Activated CD4-positive, alpha-beta T cell treated with anti-CD3 and anti-CD28 coated beads for 48 hours (primary cell): ENCODE results near the gene RNF44.

ENCODE experiments used
- DNase-seq: peaks from one replicate; pipeline ENCODE4 v3.0.0-alpha.2; 2020

Gene RNF44

DNA sequence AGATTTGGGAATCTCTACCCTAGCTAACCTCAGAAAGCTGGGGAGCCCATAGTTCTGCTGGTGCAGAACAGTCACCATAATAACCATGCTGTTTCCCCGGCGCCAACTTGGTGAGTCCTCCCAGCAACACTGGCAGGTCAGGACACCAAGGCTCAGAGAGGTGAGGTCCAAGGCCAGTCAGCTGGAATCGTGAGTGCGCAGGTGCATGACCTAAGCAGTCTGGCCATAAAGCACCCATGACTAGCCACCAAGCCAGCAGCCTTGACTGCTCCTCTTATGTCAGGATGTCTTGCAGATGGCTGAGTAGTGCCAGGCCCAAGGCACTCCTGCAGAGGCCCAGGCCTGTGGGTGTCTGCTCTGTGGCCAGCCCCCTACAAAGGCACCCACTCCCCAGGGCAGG lies 2.6 kb downstream of the RNF44 start:
- no peak for DNase-seq

DNA sequence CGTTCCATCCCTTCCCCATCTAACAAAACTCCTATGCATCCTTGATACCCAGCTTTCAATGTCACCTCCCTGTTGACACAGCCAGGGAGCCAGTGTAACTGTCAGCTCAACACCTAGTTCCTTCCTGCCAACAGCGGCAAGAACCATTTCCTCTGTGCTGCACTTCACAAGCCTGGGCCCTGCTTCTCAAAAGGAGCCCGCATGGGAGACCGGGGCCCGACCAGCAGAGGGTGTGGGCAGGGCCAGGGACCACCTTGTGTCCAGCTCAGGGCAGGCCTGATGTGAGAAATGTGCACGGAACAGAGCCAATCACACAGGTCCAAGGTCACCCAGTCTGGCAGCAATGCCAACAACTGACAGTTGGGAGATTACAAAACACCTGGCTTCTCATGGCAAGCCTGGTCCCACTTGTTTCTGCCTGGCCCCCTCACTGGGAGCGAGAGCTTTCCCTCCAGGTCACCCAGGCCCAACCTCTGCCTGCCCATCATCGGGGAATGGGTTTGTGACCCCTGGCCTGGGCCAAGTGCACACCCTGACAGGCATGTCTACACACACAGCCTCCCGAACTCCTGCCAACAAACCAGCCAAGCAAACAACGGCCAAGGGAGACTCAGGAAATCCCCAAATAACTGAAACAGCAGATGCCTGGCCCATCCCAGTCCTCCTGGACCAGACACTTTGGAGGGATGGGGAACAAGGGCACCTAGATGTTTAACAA lies 3.1 kb downstream of the RNF44 start:
- peak; percentile 52 for DNase-seq

DNA sequence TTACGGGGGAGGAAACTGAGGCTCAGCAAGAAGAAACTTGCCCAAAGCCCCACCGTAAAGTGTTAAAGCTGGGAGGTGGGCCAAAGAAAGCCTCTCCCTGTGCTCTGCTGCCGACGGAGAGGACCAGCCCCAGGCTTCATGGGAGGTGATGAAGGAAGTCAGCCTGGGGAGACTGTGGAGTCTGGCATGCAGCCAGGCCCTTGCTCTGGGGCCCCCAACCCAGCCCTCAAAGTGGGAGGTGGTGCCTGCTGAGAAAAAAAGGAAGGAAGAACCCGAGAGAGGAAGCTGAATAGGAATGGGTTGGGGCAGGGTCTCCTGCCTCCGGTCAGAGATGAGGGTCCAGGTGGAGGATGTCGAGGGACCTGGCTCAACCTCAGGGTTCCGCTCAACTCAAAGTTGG lies 3.8 kb downstream of the RNF44 start:
- DNase-seq, result no peak

DNA sequence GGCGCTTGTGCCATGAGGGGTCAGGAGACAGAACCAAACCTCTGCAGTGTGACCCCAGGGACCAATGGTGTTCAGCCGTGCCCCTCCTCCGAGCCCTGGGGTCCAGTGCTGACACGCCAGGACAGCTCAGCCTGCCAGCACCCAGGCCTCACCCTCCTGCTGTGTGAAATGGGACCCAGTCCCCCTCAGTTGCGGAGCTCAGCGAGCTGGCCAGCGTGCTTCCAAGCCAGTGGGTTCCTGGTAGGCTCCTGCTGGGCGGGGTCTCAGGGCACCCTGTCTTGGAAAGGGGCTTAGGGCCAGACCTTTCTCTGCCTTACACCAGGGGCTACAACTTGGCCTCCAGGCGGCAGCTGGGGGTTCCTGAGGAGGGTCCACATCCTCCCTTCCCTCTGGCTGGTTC lies 4.4 kb downstream of the RNF44 start:
- no peak for DNase-seq

DNA sequence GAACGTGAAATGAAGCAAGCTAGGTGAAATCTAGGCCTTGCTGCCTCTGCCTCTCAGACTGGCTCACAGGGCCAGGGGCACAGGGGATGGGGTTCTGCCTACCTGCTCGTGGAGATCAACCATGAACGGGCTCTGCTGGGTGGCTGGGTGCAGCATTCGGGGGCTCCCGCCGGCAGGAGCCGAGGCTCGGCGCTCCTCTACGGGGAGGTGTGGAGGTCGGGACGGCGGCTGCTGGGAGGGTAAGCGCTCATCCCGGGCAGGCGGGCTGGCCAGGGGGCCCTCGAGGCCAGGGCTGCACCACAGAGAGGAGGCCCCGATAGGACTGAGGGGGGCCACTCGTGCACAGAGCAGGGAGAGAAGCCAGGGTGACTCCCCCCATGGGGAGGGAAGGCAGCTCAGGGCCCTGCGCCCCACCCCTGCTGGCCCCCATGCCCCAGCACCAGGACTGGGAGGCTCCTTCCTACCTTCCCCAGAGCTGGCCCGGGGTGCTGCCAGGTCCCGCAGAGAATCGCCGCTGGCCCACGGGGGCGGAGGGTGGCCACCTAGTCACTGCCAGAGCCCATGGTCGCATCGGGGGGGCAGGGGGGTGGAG lies 5.2 kb downstream of the RNF44 start:
- no peak for DNase-seq

GRCh38 chr5:176530983-176531901 lies 6.0 kb downstream of the RNF44 start:
- peak; percentile 48 for DNase-seq

GRCh38 chr5:176530393-176530982 lies 6.7 kb downstream of the RNF44 start:
- DNase-seq, result no peak

GRCh38 chr5:176529741-176530141 lies 7.5 kb downstream of the RNF44 start:
- DNase-seq, result peak; percentile 51

GRCh38 chr5:176529116-176529740 lies 8.0 kb downstream of the RNF44 start:
- no peak for DNase-seq

- DNase-seq, result no peak
These were observed 8.5 kb downstream of the RNF44 start for GRCh38 chr5:176528761-176529115.

DNA sequence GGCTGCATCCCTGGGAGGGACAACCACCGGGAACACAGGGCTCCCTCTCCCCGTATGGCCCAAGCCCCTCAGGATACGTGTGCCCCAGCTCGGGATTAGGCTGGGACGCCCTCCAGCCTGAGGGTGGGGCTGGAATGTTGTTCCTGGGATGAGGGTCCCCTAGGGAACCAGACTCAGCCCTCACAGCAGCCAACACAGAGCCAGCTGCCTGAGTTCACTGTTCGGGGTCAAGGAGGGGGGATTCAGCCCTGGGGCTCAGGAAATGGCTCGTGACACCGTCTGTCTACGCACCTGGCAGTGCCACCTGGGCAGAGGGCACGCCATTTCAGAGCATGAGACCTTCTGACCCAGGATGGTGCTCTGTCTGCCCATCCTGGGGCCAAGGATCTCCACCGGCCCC lies 8.9 kb downstream of the RNF44 start:
- DNase-seq, result no peak

DNA sequence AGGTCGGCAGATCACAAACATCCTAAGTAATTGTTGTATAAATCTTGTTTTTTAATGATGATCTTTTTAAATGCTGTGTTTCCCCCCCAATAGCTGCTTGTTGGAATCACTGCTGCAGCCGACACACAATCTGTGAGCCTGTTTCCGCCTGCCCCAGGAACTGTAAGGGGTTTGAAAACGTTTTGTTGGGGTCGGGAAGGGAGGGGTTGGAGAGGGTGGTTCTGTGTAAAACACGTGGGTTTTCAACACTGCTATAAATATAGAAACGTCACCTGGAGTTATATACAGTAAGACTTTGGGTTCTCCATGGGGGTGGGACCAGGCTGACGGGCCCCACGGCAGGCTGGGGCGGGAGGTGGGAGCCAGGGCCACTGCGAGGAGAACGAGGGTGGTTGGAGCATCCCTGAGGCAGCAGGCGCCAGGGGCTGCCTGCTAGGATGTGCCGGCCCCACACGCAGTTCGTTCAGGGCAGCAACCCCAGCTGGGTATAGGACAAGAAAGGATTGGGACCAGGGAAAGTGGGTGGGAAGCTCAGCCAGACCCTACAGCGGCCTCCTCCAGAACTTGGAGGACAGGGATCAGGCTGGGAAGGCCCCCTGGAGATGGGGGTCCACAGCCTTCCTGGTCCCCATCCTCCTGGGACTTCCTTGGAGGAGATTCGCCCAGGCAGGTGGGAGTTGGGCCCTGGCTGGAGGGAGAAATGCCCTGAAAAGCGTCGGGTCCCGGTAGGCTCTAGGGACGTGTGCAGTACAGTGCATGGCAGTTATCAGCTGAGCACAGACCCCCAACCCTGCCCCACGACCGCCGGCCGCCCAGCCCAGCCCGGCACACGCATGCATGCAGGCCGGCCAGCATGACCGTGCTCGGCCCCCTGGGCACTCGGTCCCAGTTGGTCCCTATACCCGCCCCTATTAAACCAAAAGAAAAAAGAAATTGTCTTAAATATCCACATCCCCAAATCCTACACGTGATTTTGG lies 9.7 kb downstream of the RNF44 start:
- no peak for DNase-seq

- DNase-seq, result no peak
These were observed 10.7 kb downstream of the RNF44 start for GRCh38 chr5:176526462-176526861.

DNA sequence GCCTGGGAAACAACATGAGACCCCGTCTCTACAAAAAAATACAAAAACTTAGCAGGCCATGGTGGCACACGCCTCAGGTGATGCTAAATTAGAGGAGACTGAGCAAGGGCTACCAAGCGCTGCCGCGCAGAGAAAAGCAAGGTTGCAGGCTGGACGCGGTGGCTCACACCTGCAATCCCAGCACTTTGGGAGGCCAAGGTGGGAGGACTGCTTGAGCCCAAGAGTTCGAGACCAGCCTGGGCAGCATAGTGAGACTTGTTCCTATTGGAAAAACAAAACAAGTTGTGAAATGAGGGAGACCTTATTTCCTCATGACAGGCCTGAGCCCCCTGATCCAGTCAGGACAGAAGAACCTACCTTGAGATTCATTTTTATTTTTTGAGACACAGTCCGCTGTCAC lies 11.5 kb downstream of the RNF44 start:
- no peak for DNase-seq

DNA sequence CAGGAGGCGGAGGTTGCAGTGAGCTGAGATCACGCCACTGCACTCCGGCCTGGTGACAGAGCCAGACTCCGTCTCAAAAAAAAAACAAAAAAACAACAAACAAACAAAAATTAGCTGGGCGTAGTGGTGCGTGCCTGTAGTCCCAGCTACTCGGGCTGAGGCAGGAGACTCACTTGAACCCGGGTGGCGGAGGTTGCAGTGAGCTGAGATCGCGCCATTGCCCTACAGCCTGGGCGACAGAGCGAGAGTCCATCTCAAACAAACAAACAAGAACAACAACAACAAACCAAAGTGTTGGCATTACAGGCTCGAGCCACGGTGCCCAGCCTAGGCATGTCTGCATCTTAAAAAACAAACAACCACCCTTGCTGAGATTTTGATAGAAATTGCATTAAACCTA lies 12.2 kb downstream of the RNF44 start:
- no peak for DNase-seq

DNA sequence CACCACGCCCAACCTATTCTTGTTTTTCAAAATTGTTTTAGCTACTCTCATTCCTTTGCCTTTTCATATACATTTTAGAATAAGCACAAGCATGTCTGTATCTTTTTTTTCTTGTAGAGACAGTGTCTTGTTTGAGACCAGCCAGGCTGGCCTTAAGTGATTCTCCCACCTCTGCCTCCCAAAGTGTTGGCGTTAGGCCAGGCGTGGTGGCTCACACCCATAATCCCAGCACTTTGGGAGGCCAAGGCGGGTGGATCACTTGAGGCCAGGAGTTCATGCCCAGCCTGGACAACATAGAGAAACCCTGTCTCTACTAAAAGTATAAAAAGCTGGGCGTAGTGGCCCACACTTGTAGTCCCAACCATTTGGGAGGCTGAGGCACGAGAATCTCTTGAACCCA lies 13.1 kb downstream of the RNF44 start:
- DNase-seq, result no peak

DNA sequence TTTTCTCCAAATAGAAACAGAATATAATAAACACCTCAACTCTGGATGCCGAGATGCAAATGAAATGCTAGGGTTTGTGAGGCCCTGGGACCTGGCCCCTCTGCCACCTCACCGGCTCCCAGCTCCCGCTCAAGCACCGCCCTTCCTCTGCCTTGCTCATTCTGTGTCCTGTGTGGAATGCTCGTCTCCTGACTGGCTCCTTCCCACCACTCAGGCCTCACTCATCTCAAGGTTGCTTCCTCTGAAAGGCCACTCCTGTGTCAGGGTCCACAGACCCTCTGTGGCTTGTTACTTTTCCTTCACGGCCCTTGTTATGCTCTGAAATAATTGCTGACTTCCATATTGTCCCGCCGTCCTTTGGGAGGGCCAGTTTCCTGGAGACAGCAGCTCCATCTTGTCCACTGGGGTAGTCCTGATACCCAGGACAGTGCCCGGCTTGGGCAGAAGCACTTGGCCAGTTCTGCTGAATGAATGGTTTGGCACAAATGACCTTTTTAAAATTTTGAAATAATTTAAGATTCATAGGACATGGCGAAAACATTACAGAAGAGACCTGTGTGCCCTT lies 15.4 kb downstream of the RNF44 start:
- DNase-seq, result no peak

GRCh38 chr5:176521286-176521685 lies 15.9 kb downstream of the RNF44 start:
- DNase-seq, result no peak

DNA sequence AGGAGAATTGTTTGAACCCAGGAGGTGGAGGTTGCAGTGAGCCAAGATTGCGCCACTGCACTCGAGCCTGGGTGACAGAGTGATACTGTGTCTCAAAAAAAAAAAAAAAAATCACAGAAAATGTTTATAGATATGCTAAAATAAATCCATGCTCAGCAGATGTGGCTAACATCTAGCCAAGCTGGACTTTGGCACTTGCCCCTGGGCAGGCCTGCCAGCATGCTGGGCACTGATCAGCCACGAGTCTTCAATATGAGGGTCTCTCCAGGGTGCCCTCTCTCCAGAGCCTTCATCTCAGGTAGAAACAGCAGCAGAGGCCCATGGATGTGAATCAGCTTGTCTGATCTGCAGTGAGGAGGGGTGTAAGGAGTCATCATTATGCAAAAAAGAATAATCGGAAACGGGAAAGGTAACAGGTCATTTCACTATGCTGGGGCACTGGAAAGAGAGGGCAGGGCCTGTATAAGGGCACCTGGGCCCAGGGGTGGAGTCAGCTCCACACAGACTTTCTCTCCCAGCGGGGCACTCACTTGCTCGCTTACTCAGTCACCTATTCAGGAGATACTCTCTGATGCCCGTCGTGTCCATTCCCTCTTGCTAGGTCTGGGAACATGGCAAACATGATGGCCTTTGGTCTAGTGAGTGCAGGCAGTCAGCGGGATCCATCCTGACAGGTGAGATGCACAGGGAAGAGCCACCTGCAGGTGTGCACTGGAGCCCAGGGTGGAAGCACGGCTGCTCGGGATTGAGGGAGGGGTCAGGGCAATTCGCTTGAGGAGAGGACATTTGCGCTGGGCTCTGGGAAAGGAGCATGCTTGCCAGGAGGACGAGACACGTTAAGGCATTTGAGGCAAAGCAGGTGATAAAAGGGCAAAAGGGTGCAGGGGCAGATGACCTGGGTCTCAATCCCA lies 17.1 kb downstream of the RNF44 start:
- no peak for DNase-seq

- no peak for DNase-seq
These were observed 20.0 kb downstream of the RNF44 start for GRCh38 chr5:176517053-176517661.
